SK-N-SH treated with all-trans-retinoic acid at 6 μM for 48 hours (cell line): ENCODE results near the gene SNAP25.

Experiments used
- ATAC-seq: fragments of 200-7000 bp; cut with Tn5 transposase; 3 replicates; pipeline ENCODE4 v1.9.1; 2020; ENCODE audit warnings: mild to moderate bottlenecking, moderate library complexity
- ARNTL ChIP-seq: fragments of 450-650 bp; formaldehyde crosslinking; IDR thresholded peaks from 2 replicates; pipeline ENCODE4 v1.5.0; 2020; ENCODE audit warnings: low read depth, mild to moderate bottlenecking, moderate library complexity, borderline replicate concordance
- BACH2 ChIP-seq: fragments of 250-450 bp; sonication (Bioruptor Pico); IDR thresholded peaks from 2 replicates; pipeline ENCODE4 v1.9.0; 2021; ENCODE audit warnings: mild to moderate bottlenecking, borderline replicate concordance
- CREB5 ChIP-seq: fragments of 250-450 bp; sonication (Bioruptor Pico); IDR thresholded peaks from 2 replicates; pipeline ENCODE4 v1.5.1; 2020; ENCODE audit warnings: low read depth, mild to moderate bottlenecking, moderate library complexity
- CSDC2 ChIP-seq: fragments of 250-450 bp; sonication (Bioruptor Pico); IDR thresholded peaks from 2 replicates; pipeline ENCODE4 v1.5.0; 2020; ENCODE audit warnings: mild to moderate bottlenecking, moderate library complexity
- CSRNP3 ChIP-seq: fragments of 250-450 bp; sonication (Bioruptor Pico); IDR thresholded peaks from 2 replicates; pipeline ENCODE4 v1.5.1; 2021; ENCODE audit warnings: mild to moderate bottlenecking, moderate library complexity
- ESRRG ChIP-seq: fragments of 250-450 bp; sonication (Bioruptor Pico); IDR thresholded peaks from 2 replicates; pipeline ENCODE4 v1.6.1; 2021; ENCODE audit warnings: mild to moderate bottlenecking
- GLIS3 ChIP-seq: fragments of 250-450 bp; sonication (Bioruptor Pico); IDR thresholded peaks from 2 replicates; pipeline ENCODE4 v1.5.0; 2020; ENCODE audit warnings: mild to moderate bottlenecking, moderate library complexity
- ISL1 ChIP-seq: fragments of 250-450 bp; sonication (Bioruptor Pico); IDR thresholded peaks from 2 replicates; pipeline ENCODE4 v2.1.2; 2022; ENCODE audit warnings: mild to moderate bottlenecking, moderate library complexity
- OSR1 ChIP-seq: fragments of 250-450 bp; sonication (Bioruptor Pico); IDR thresholded peaks from 2 replicates; pipeline ENCODE4 v1.8.0; 2022; ENCODE audit warnings: moderate library complexity, mild to moderate bottlenecking, inconsistent platforms
- PATZ1 ChIP-seq: fragments of 250-450 bp; sonication (Bioruptor Pico); IDR thresholded peaks from 2 replicates; pipeline ENCODE4 v1.8.0; 2020; ENCODE audit warnings: mild to moderate bottlenecking, moderate library complexity, borderline replicate concordance
- POU6F1 ChIP-seq: fragments of 250-450 bp; sonication (Bioruptor Pico); IDR thresholded peaks from 2 replicates; pipeline ENCODE4 v1.8.0; 2021; ENCODE audit warnings: low read depth, mild to moderate bottlenecking, moderate library complexity, borderline replicate concordance
- PPARA ChIP-seq: fragments of 250-450 bp; sonication (Bioruptor Pico); IDR thresholded peaks from 2 replicates; pipeline ENCODE4 v1.5.0; 2020; ENCODE audit warnings: mild to moderate bottlenecking, borderline replicate concordance
- RARB ChIP-seq: fragments of 250-450 bp; sonication (Bioruptor Pico); IDR thresholded peaks from 2 replicates; pipeline ENCODE4 v1.8.0; 2021; ENCODE audit warnings: mild to moderate bottlenecking, moderate library complexity
- SNAI2 ChIP-seq: fragments of 250-450 bp; sonication (Bioruptor Pico); IDR thresholded peaks from 2 replicates; pipeline ENCODE4 v1.5.0; 2020; ENCODE audit warnings: mild to moderate bottlenecking, moderate library complexity
- TCF4 ChIP-seq: fragments of 250-450 bp; sonication (Bioruptor Pico); IDR thresholded peaks from 2 replicates; pipeline ENCODE4 v1.8.0; 2021; ENCODE audit warnings: mild to moderate bottlenecking, moderate library complexity, borderline replicate concordance
- TOX ChIP-seq: fragments of 250-450 bp; sonication (Bioruptor Pico); IDR thresholded peaks from 2 replicates; pipeline ENCODE4 v1.8.0; 2021; ENCODE audit warnings: mild to moderate bottlenecking, moderate library complexity, borderline replicate concordance
- TSHZ2 ChIP-seq: fragments of 250-450 bp; sonication (Bioruptor Pico); IDR thresholded peaks from 2 replicates; pipeline ENCODE4 v1.5.0; 2020; ENCODE audit warnings: mild to moderate bottlenecking, moderate library complexity
- ZC3H10 ChIP-seq: fragments of 250-450 bp; sonication (Bioruptor Pico); IDR thresholded peaks from 2 replicates; pipeline ENCODE4 v1.5.1; 2021; ENCODE audit warnings: mild to moderate bottlenecking, moderate library complexity
- ZFP3 ChIP-seq: fragments of 250-450 bp; sonication (Bioruptor Pico); IDR thresholded peaks from 2 replicates; pipeline ENCODE4 v1.5.0; 2020; ENCODE audit warnings: mild to moderate bottlenecking, moderate library complexity
- ZFP30 ChIP-seq: fragments of 450-650 bp; formaldehyde crosslinking; IDR thresholded peaks from 2 replicates; pipeline ENCODE4 v1.5.0; 2022; ENCODE audit warnings: mild to moderate bottlenecking, moderate library complexity
- ZNF565 ChIP-seq: fragments of 450-650 bp; formaldehyde crosslinking; conservative IDR thresholded peaks from 2 replicates; pipeline ENCODE4 v1.5.0; 2020; ENCODE audit warnings: low read depth, mild to moderate bottlenecking, moderate library complexity
- ZNF70 ChIP-seq: fragments of 450-650 bp; formaldehyde crosslinking; IDR thresholded peaks from 2 replicates; pipeline ENCODE4 v1.5.0; 2020; ENCODE audit warnings: mild to moderate bottlenecking, moderate library complexity
- ZNF8 ChIP-seq: fragments of 450-650 bp; formaldehyde crosslinking; IDR thresholded peaks from 2 replicates; pipeline ENCODE4 v1.5.0; 2020; ENCODE audit warnings: mild to moderate bottlenecking, moderate library complexity

SNAP25 gene

GRCh38 chr20:10288421-10288820 lies 69.8 kb downstream of the SNAP25 start:
- no peak for TF ChIP-seq RARB (CRISPR knock-in tag)
- peak; percentile 71 for TF ChIP-seq ISL1
- TF ChIP-seq OSR1 (CRISPR knock-in tag), result no peak
- TF ChIP-seq ZNF8 (CRISPR knock-in tag), result peak; percentile 89
- no peak; the same call in 2 of the 3 replicates for ATAC-seq

GRCh38 chr20:10288954-10289646 lies 70.5 kb downstream of the SNAP25 start:
- TF ChIP-seq ZFP3 (CRISPR knock-in tag) (no peak), ZNF8 (CRISPR knock-in tag) (no peak), TOX (CRISPR knock-in tag) (peak; percentile 34; the same call in 1 of the 2 replicates), PATZ1 (CRISPR knock-in tag) (no peak), CREB5 (0 out of 2 replicates have a peak, but pooled peaks have one; percentile 45), ISL1 (peak; percentile 92), ZFP30 (no peak), CSDC2 (CRISPR knock-in tag) (no peak), SNAI2 (CRISPR knock-in tag) (no peak)
- peak; percentile 88 for ATAC-seq

- no peak for ATAC-seq
Measured at GRCh38 chr20:10291568-10292248, 73.1 kb downstream of the SNAP25 start.

More at GRCh38 chr20:10291568-10292248, 73.1 kb downstream of the SNAP25 start:
- TF ChIP-seq TCF4 (peak; percentile 71), BACH2 (CRISPR knock-in tag) (peak; percentile 98), POU6F1 (CRISPR knock-in tag) (no peak), TSHZ2 (CRISPR knock-in tag) (peak; percentile 99), ZFP3 (CRISPR knock-in tag) (0 out of 2 replicates have a peak, but pooled peaks have one; percentile 56), PATZ1 (CRISPR knock-in tag) (no peak), ZNF70 (peak; percentile 70), SNAI2 (CRISPR knock-in tag) (peak; percentile 96), ZC3H10 (CRISPR knock-in tag) (no peak), ARNTL (0 out of 2 replicates have a peak, but pooled peaks have one; percentile 17), ESRRG (CRISPR knock-in tag) (no peak), CREB5 (no peak), GLIS3 (CRISPR knock-in tag) (no peak), ZNF565 (CRISPR knock-in tag) (0 out of 2 replicates have a peak, but pooled peaks have one; percentile 64), TOX (CRISPR knock-in tag) (no peak), OSR1 (CRISPR knock-in tag) (no peak), ZFP30 (no peak; the same call in 1 of the 2 replicates), PPARA (CRISPR knock-in tag) (peak; percentile 95), ISL1 (peak; percentile 53; the same call in 1 of the 2 replicates), RARB (CRISPR knock-in tag) (no peak), ZNF8 (CRISPR knock-in tag) (peak; percentile 70), CSDC2 (CRISPR knock-in tag) (peak; percentile 71; the same call in 1 of the 2 replicates), CSRNP3 (CRISPR knock-in tag) (peak; percentile 74)
